GOT3 (cell line): ENCODE results near the gene TMCC1.
"Not testable (repeated sequence)": the region's sequence is repeated elsewhere in the genome, so short reads cannot be mapped to it uniquely, and the experiment has no call there.

Experiments
- DNase-seq: peaks from one replicate; lab custom pipeline; 2025; ENCODE audit warnings: mixed read lengths; lab: John Stamatoyannopoulos, UW

Gene TMCC1

GRCh38 chr3:129773691-129774663 lies 119.5 kb downstream of the TMCC1 start:
- DNase-seq = no peak

GRCh38 chr3:129770604-129771003 lies 122.9 kb downstream of the TMCC1 start:
- no peak for DNase-seq

GRCh38 chr3:129769616-129770015 lies 123.9 kb downstream of the TMCC1 start:
- DNase-seq = no peak

GRCh38 chr3:129768728-129769127 lies 124.8 kb downstream of the TMCC1 start:
- DNase-seq = no peak

GRCh38 chr3:129766135-129766534 lies 127.4 kb downstream of the TMCC1 start:
- no peak for DNase-seq

- no peak for DNase-seq
Observed at GRCh38 chr3:129764090-129764489, 129.4 kb downstream of the TMCC1 start.

GRCh38 chr3:129758785-129759320 lies 134.7 kb downstream of the TMCC1 start:
- DNase-seq = no peak

- no peak for DNase-seq
Observed at GRCh38 chr3:129758306-129758705, 135.2 kb downstream of the TMCC1 start.

GRCh38 chr3:129756871-129757270 lies 136.6 kb downstream of the TMCC1 start:
- DNase-seq = no peak

GRCh38 chr3:129751105-129751504 lies 142.4 kb downstream of the TMCC1 start:
- DNase-seq = not testable (repeated sequence)

- no peak for DNase-seq
Observed at GRCh38 chr3:129749692-129750091, 143.8 kb downstream of the TMCC1 start.

GRCh38 chr3:129747992-129748391 lies 145.5 kb downstream of the TMCC1 start:
- DNase-seq = no peak

GRCh38 chr3:129747136-129747535 lies 146.4 kb downstream of the TMCC1 start:
- no peak for DNase-seq

GRCh38 chr3:129746629-129747028 lies 146.9 kb downstream of the TMCC1 start:
- no peak for DNase-seq

- no peak for DNase-seq
Observed at GRCh38 chr3:129745253-129745652, 148.3 kb downstream of the TMCC1 start.

- DNase-seq = no peak
Observed at GRCh38 chr3:129741794-129742193, 151.7 kb downstream of the TMCC1 start.

- no peak for DNase-seq
Observed at GRCh38 chr3:129740090-129740489, 153.4 kb downstream of the TMCC1 start.

- DNase-seq = no peak
Observed at GRCh38 chr3:129739634-129740033, 153.9 kb downstream of the TMCC1 start.

- DNase-seq = no peak
Observed at GRCh38 chr3:129738172-129738571, 155.3 kb downstream of the TMCC1 start.

- no peak for DNase-seq
Observed at GRCh38 chr3:129736070-129736469, 157.4 kb downstream of the TMCC1 start.

- DNase-seq = no peak
Observed at GRCh38 chr3:129735638-129736037, 157.9 kb downstream of the TMCC1 start.

GRCh38 chr3:129734449-129734848 lies 159.1 kb downstream of the TMCC1 start:
- no peak for DNase-seq

- DNase-seq = no peak
Observed at GRCh38 chr3:129732200-129732876, 161.2 kb downstream of the TMCC1 start.
